Neutrophil (primary cell): ENCODE results near the gene AMN1.

Source experiments
- H3K27ac ChIP-seq: fragments of 200-600 bp; sonication (generic); 2 replicates; pipeline ENCODE4 v1.5.1; 2016; ENCODE audit warnings: mild to moderate bottlenecking, moderate library complexity
- H3K27me3 ChIP-seq: fragments of 200-600 bp; sonication (generic); 2 replicates; pipeline ENCODE4 v1.6.0; 2016; ENCODE audit warnings: mild to moderate bottlenecking
- H3K36me3 ChIP-seq: fragments of 200-600 bp; sonication (generic); 2 replicates; pipeline ENCODE4 v1.5.1; 2017
- H3K4me1 ChIP-seq, 2 experiments: fragments of 200-600 bp in 1 of 2; sonication (generic) in 1 of 2; 1 replicate in 1 of 2; 2 replicates in 1 of 2; pipeline versions ENCODE4 v1.5.1 to v1.6.1; 2013 to 2016; ENCODE audit warnings: low read depth in 1 of 2, low read length in 1 of 2, mild to moderate bottlenecking in 1 of 2, moderate library complexity in 1 of 2; ENCODE audit not compliant: control insufficient read depth in 1 of 2, insufficient read depth in 1 of 2
- H3K4me3 ChIP-seq, 2 experiments: fragments of 200-600 bp in 1 of 2; sonication (generic) in 1 of 2; 1 replicate in 1 of 2; 2 replicates in 1 of 2; pipeline ENCODE4 v1.5.1; 2013 to 2016; ENCODE audit warnings: low read depth in 1 of 2, low read length in 1 of 2, mild to moderate bottlenecking in 1 of 2, moderate library complexity in 1 of 2
- H3K9me3 ChIP-seq: fragments of 200-600 bp; sonication (generic); 2 replicates; pipeline ENCODE4 v1.5.1; 2016
- TF ChIP-seq, protein P1 (sequence below): fragments of 200-600 bp; sonication (generic); IDR thresholded peaks from 2 replicates; pipeline ENCODE4 v1.5.1; 2016; ENCODE audit warnings: antibody characterized with exemption

The AMN1 gene

DNA sequence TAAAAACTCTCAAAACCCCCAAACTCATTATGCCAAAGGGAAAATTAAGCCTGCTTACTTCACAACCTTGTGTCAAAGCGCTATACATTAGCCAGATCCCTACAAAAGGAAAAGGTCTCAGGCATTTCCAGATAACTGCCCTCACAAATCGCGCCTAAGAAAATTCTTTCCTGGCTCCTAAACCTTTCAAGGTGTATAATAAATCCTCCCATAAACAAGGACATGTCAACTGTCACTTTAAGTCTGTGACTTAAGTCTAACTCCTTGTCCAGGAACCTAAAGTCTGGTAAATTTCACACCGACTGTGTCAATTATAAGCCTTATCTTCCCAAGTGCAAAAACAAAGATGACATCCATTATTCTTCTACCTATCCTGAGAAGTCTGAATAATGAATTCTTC lies 73.6 kb downstream of the AMN1 start:
- H3K36me3 ChIP-seq = no peaks in the 10 kb centered on the region
- H3K4me1 ChIP-seq = peaks cover 16 to 20% of the 10 kb centered on the region in 2 experiments
- H3K27ac ChIP-seq = no peak overlapping the region
- H3K27me3 ChIP-seq = no peaks in the 10 kb centered on the region
- H3K4me3 ChIP-seq = no peak overlapping the region
- TF ChIP-seq, protein P1, sequence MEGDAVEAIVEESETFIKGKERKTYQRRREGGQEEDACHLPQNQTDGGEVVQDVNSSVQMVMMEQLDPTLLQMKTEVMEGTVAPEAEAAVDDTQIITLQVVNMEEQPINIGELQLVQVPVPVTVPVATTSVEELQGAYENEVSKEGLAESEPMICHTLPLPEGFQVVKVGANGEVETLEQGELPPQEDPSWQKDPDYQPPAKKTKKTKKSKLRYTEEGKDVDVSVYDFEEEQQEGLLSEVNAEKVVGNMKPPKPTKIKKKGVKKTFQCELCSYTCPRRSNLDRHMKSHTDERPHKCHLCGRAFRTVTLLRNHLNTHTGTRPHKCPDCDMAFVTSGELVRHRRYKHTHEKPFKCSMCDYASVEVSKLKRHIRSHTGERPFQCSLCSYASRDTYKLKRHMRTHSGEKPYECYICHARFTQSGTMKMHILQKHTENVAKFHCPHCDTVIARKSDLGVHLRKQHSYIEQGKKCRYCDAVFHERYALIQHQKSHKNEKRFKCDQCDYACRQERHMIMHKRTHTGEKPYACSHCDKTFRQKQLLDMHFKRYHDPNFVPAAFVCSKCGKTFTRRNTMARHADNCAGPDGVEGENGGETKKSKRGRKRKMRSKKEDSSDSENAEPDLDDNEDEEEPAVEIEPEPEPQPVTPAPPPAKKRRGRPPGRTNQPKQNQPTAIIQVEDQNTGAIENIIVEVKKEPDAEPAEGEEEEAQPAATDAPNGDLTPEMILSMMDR = no peak
- H3K9me3 ChIP-seq = no peaks in the 10 kb centered on the region

DNA sequence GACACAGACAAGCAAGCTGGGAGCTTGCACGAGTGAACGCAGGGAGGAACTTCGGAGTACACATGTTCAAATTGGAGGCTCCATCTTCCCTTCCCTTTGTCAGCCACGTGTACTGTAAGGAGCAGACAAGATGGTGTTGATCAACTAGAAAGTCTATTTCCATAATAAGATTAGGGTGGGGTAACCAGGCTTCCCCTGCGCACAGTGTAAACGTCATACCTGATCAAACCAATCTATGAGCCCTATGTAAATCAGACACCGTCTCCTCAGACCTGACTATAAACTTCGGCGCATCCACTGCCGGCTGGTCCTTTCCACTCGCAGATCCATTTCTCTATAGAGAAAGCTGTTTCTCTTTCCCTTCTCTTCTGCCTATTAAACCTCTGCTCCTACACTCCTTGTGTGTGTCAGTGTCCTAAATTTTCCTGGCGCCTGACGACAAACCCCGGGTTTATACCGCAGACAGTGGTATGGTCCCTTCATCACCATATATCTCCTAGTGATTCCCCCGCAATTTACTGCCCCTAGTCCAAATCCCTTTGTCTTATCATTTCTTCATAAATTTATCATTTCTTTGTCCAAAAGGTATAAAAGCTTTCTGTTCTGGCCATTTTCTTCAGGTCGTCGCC lies 76.8 kb downstream of the AMN1 start:
- H3K4me1 ChIP-seq = peaks cover 8 to 10% of the 10 kb centered on the region in 2 experiments
- H3K9me3 ChIP-seq = no peaks in the 10 kb centered on the region
- no peak overlapping the region for H3K4me3 ChIP-seq
- H3K27ac ChIP-seq = no peak overlapping the region
- H3K27me3 ChIP-seq = no peaks in the 10 kb centered on the region
- TF ChIP-seq, protein P1 = no peak
- no peaks in the 10 kb centered on the region for H3K36me3 ChIP-seq

DNA sequence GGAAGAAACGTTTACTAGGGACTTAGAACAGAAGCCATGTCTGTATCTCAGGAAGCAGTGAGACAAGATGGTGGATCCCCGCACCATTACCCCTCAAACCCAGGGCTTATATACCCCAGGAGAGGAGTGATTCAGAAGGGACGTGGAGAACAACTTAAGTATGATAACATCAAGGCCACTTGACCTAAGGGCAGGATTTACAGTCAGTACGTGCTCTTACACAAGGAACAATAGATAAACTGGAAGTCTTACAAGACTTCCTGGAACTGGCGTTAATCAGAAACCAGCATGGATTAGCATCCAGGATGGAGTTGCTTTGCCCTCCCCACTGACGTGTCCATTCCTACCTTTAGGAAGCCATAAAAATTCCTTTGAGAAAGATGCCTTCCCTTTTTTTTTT lies 77.9 kb downstream of the AMN1 start:
- TF ChIP-seq, protein P1 = no peak
- Histone ChIP-seq H3K27me3 (no peaks in the 10 kb centered on the region), H3K27ac (no peak overlapping the region), H3K4me3 (no peak overlapping the region), H3K9me3 (no peaks in the 10 kb centered on the region), H3K36me3 (no peaks in the 10 kb centered on the region), H3K4me1 (peaks cover 8 to 10% of the 10 kb centered on the region in 2 experiments)

DNA sequence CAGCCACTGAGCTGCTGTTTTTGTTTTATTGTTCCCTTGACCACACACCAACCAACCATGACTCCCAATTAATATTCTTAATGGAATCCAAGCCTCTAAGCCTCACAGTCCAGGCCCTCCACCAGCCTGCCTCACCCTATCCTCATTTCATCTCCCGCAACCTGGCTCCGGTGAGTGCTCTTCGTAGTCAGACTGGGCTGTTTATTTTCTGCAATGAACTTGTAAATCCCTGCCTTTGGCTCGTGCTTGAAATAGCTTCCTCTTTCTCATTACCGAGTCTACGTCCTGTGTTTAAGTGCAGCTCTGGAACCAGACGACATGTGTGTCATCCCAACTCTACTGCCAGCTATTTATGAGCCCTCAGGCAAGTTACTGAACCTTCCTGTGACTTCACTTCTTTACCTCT lies 81.7 kb downstream of the AMN1 start:
- Histone ChIP-seq H3K27ac (no peak overlapping the region), H3K9me3 (no peaks in the 10 kb centered on the region), H3K27me3 (no peaks in the 10 kb centered on the region), H3K4me1 (no peaks in the 10 kb centered on the region), H3K4me3 (no peak overlapping the region), H3K36me3 (no peaks in the 10 kb centered on the region)
- TF ChIP-seq, protein P1 = no peak

DNA sequence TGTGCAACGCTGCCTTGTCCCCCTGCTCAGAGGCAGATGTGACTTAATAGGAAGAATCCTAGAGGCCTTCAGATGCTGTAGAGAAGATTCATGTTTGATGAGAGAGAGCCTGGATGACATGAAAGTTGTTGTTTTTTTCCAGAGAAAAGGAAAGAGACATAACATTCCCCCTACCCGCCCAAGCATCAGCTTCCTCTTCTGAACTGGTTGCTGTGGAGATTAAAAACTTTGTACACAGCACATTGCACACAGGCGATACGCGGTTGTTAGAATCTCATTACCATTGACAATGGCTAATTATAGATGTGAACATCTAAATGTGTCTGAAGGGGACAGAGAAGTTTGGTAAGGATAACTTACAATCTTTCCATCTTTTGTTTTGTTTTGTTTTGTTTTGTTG lies 82.9 kb downstream of the AMN1 start:
- Histone ChIP-seq H3K27me3 (no peaks in the 10 kb centered on the region), H3K27ac (no peak overlapping the region), H3K4me1 (no peaks in the 10 kb centered on the region), H3K36me3 (no peaks in the 10 kb centered on the region), H3K9me3 (no peaks in the 10 kb centered on the region), H3K4me3 (no peak overlapping the region)
- TF ChIP-seq, protein P1 = no peak

DNA sequence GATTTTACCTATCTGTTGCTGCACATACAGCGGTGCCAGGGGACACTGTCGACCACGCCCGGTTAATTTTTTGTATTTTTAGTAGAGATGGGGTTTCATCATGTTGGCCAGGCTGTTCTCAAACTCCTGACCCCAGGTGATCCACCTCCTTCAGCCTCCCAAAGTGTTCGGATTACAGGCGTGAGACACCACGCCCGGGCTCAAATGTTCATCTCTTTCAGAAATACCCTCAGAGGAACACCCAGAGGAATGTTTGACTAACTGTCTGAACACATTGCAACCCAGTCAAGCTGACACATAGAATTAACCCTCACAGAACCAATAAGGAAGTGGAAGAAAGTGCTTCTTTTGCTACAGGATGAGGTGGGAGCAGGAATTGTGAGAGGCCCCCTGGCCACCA lies 84.3 kb downstream of the AMN1 start:
- Histone ChIP-seq H3K27ac (no peak overlapping the region), H3K4me3 (no peak overlapping the region), H3K4me1 (no peaks in the 10 kb centered on the region), H3K27me3 (no peaks in the 10 kb centered on the region), H3K36me3 (no peaks in the 10 kb centered on the region), H3K9me3 (no peaks in the 10 kb centered on the region)
- TF ChIP-seq, protein P1 = no peak
